ENCODE data around the gene MZB1.
"Not testable (repeated sequence)": the region's sequence is repeated elsewhere in the genome, so short reads cannot be mapped to it uniquely, and the experiment has no call there.

The MZB1 gene

GRCh38 chr5:139410993-139411828 lies 21.5 kb upstream of the MZB1 start:
- no peak for DNase-seq

GRCh38 chr5:139410121-139410992 lies 20.6 kb upstream of the MZB1 start:
- DNase-seq, result peak in 1 of 51 donors; percentile 18

GRCh38 chr5:139409116-139409515 lies 19.4 kb upstream of the MZB1 start:
- not testable (repeated sequence) for DNase-seq

GRCh38 chr5:139408191-139408590 lies 18.5 kb upstream of the MZB1 start:
- no peak for DNase-seq

GRCh38 chr5:139407517-139407916 lies 17.8 kb upstream of the MZB1 start:
- DNase-seq, result no peak

- DNase-seq, result no peak
Observed at GRCh38 chr5:139406963-139407362, 17.2 kb upstream of the MZB1 start.

- DNase-seq, result no peak
Observed at GRCh38 chr5:139404484-139404840, 14.7 kb upstream of the MZB1 start.

- DNase-seq, result peak; percentile 81 to 100 (median 96)
Observed at GRCh38 chr5:139403787-139404483, 14.2 kb upstream of the MZB1 start, which contains the start of gene SPATA24. Gene SPATA24, minus strand, starts transcription at chr5:139404089. Its CDS starts 29 bp downstream, at chr5:139404060.

- DNase-seq, result no peak
Observed at GRCh38 chr5:139403418-139403786, 13.7 kb upstream of the MZB1 start.

GRCh38 chr5:139402561-139403158 lies 12.9 kb upstream of the MZB1 start:
- DNase-seq, result no peak

GRCh38 chr5:139401546-139401945 lies 11.8 kb upstream of the MZB1 start:
- no peak for DNase-seq

- DNase-seq, result no peak
Observed at GRCh38 chr5:139399501-139400121, 9.9 kb upstream of the MZB1 start.

GRCh38 chr5:139397921-139398320 lies 8.2 kb upstream of the MZB1 start:
- DNase-seq, result no peak

- DNase-seq, result no peak
Observed at GRCh38 chr5:139396691-139397090, 7.0 kb upstream of the MZB1 start.

GRCh38 chr5:139395844-139396640 lies 6.3 kb upstream of the MZB1 start:
- no peak for DNase-seq

- DNase-seq, result peak in 6 of 51 donors; percentile 13 to 38 (median 16)
Observed at GRCh38 chr5:139394654-139395566, 5.2 kb upstream of the MZB1 start, which contains the start of gene PROB1. Gene PROB1, minus strand, starts transcription at chr5:139395104. Its CDS starts 23 bp downstream, at chr5:139395081.

GRCh38 chr5:139394123-139394653 lies 4.5 kb upstream of the MZB1 start:
- DNase-seq, result peak in 12 of 51 donors; percentile 11 to 56 (median 26)

- DNase-seq, result no peak
Observed at GRCh38 chr5:139393497-139394122, 3.9 kb upstream of the MZB1 start.

All from hypothalamus (tissue), 51 donors.